ENCODE measurements around the gene TMEM119. TPM values are rescaled to one million over a fixed set of nuclear protein-coding genes. Genes with fewer than 3 reads are reported as not detected.

TMEM119 gene
- total RNA-seq, 4 donors from 2014 or later, result 9.0 to 48.8 (median 42.3) TPM

- 89% methylated on average over 6 of the region's 6 CpGs for WGBS, 2 donors
- Histone ChIP-seq H3K27me3 (no peaks in the 10 kb centered on the region), H3K27ac (peak overlapping the region in 2 of 4 donors; percentile 36 to 57), H3K9me3 (no peaks in the 10 kb centered on the region), H3K36me3 (no peaks in the 10 kb centered on the region), H3K4me1 (peaks cover 0 to 56% (median 48%) of the 10 kb centered on the region in 4 donors), H3K4me3 (no peak overlapping the region)
- TF ChIP-seq CTCF (IDR thresholded peaks at IDR 0.05) (no peak), EP300 (IDR thresholded peaks at IDR 0.05) (no peak), POLR2A (IDR thresholded peaks at IDR 0.05) (no peak)
- no peak for DNase-seq (ENCODE audit: low spot score in 2 of 2)
Observed at GRCh38 chr12:108635997-108636808, 38.3 kb upstream of the TMEM119 start.

- H3K4me1 ChIP-seq, result peaks cover 0 to 55% (median 51%) of the 10 kb centered on the region in 4 donors
- 55% methylated on average over 15 of the region's 15 CpGs for WGBS, 2 donors
- H3K27ac ChIP-seq, result peak overlapping the region in 2 of 4 donors; percentile 36 to 83
- TF ChIP-seq POLR2A (IDR thresholded peaks at IDR 0.05) (no peak), CTCF (IDR thresholded peaks at IDR 0.05) (no peak), EP300 (IDR thresholded peaks at IDR 0.05) (no peak)
- H3K9me3 ChIP-seq, result no peaks in the 10 kb centered on the region
- no peak overlapping the region for H3K4me3 ChIP-seq
- H3K27me3 ChIP-seq, result no peaks in the 10 kb centered on the region
- no peak for DNase-seq (ENCODE audit: low spot score in 2 of 2)
- no peaks in the 10 kb centered on the region for H3K36me3 ChIP-seq
Observed at GRCh38 chr12:108635201-108635996, 37.5 kb upstream of the TMEM119 start.

- 64 to 73% methylated on average over 4 of the region's 4 CpGs for WGBS, 2 donors
- peaks cover 0 to 57% (median 55%) of the 10 kb centered on the region in 4 donors for H3K4me1 ChIP-seq
- DNase-seq (ENCODE audit: low spot score in 2 of 2), result no peak
- H3K9me3 ChIP-seq, result no peaks in the 10 kb centered on the region
- no peaks in the 10 kb centered on the region for H3K27me3 ChIP-seq
- H3K36me3 ChIP-seq, result no peaks in the 10 kb centered on the region
- TF ChIP-seq POLR2A (IDR thresholded peaks at IDR 0.05) (no peak), CTCF (IDR thresholded peaks at IDR 0.05) (no peak), EP300 (IDR thresholded peaks at IDR 0.05) (no peak)
- H3K4me3 ChIP-seq, result no peak overlapping the region
- H3K27ac ChIP-seq, result peak overlapping the region in 1 of 4 donors; percentile 83
Observed at GRCh38 chr12:108634341-108634751, 36.5 kb upstream of the TMEM119 start.

GRCh38 chr12:108633534-108634248 lies 35.8 kb upstream of the TMEM119 start, which contains the start of gene SELPLG:
TSS of gene SELPLG (minus strand) at chr12:108633894. CDS start at chr12:108624307, 9,587 bp downstream.
- peak within 1 kb of the TSS in 3 of 4 donors; percentile 54 to 83 (median 74) for H3K27ac ChIP-seq
- H3K9me3 ChIP-seq, result no peaks in the 10 kb centered on the region
- no peaks in the 10 kb centered on the region for H3K27me3 ChIP-seq
- H3K4me3 ChIP-seq, result peak within 1 kb of the TSS in 2 of 4 donors; percentile 40 to 41
- peak in 1 of 2 donors; percentile 42 for DNase-seq (ENCODE audit: low spot score in 2 of 2)
- no peaks in the 10 kb centered on the region for H3K36me3 ChIP-seq
- WGBS, 2 donors, result 69 to 71% methylated on average over 14 of the region's 14 CpGs
- peaks cover 0 to 57% (median 54%) of the 10 kb centered on the region in 4 donors for H3K4me1 ChIP-seq
- peak in 1 of 2 donors; percentile 53 for TF ChIP-seq EP300 (IDR thresholded peaks at IDR 0.05)
- peak in 1 of 2 donors; percentile 31 for TF ChIP-seq POLR2A (IDR thresholded peaks at IDR 0.05)
- TF ChIP-seq CTCF (IDR thresholded peaks at IDR 0.05), result no peak

Measured in tibial nerve (tissue), 4 donors.